LNCAP (cell line): ENCODE measurements around the gene RAB26.

ENCODE experiments used
- TF ChIP-seq, protein P1 (sequence below): fragments of 450-650 bp; IDR thresholded peaks from 2 replicates; pipeline ENCODE4 v1.5.1; 2017; ENCODE audit warnings: mild to moderate bottlenecking

The RAB26 gene

DNA sequence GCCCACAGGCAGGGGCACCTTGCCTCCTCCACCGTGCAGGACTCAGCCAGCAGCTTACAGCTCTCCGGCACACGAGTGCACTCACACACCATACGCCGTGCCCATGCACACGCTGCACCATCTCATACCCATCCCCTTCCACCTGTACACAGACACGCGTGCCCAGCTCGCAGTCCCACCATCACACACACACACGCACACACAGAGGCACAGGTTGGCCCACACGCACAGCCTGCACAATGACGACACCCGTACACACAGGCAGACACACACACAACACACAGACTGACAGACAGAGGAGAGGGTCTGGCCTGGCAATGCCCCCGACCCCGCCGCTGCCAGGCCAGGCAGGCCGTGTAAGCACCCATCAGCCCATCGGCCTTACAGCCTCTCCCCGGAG lies 35.9 kb downstream of the RAB26 start:
- TF ChIP-seq, protein P1, sequence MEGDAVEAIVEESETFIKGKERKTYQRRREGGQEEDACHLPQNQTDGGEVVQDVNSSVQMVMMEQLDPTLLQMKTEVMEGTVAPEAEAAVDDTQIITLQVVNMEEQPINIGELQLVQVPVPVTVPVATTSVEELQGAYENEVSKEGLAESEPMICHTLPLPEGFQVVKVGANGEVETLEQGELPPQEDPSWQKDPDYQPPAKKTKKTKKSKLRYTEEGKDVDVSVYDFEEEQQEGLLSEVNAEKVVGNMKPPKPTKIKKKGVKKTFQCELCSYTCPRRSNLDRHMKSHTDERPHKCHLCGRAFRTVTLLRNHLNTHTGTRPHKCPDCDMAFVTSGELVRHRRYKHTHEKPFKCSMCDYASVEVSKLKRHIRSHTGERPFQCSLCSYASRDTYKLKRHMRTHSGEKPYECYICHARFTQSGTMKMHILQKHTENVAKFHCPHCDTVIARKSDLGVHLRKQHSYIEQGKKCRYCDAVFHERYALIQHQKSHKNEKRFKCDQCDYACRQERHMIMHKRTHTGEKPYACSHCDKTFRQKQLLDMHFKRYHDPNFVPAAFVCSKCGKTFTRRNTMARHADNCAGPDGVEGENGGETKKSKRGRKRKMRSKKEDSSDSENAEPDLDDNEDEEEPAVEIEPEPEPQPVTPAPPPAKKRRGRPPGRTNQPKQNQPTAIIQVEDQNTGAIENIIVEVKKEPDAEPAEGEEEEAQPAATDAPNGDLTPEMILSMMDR = no peak

DNA sequence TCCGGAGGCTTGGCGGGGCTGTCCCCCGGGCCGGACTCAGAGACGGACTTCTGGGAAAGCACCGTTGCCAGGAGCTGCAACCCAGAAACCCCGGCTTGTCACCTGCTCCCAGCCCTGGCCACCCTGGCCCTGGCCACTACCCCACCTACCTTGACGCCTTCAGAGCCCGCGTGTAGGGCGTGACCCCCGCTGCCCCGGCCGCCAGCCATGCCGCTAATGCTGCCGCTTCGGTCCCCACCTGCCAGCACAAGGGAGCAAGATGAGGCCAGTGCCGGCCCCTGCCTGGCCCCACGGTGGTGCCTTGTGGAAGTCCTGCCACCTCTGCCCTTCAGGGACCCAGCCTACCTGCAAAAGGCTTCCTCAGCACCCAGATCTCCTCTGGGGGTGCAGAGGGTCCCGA lies 36.5 kb downstream of the RAB26 start:
- TF ChIP-seq, protein P1 = no peak

DNA sequence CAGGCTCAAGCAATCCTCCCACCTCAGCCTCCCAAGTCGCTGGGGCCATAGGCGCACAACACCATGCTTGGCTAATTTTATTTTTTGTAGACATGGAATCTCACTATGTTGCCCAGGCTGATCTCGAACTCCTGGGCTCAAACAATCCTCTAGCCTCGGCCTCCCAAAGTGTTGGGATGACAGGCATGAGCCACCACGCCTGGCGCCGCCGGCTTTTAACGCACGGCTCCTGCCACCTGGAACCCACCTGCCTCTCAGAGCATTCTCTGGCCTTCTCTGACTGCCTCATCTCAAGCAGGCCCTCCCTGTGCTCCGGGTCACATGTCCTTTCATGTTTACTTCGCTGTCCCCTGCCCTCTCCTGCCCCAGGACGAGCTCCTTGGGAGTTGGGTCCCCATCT lies 37.6 kb downstream of the RAB26 start:
- TF ChIP-seq, protein P1 = no peak

DNA sequence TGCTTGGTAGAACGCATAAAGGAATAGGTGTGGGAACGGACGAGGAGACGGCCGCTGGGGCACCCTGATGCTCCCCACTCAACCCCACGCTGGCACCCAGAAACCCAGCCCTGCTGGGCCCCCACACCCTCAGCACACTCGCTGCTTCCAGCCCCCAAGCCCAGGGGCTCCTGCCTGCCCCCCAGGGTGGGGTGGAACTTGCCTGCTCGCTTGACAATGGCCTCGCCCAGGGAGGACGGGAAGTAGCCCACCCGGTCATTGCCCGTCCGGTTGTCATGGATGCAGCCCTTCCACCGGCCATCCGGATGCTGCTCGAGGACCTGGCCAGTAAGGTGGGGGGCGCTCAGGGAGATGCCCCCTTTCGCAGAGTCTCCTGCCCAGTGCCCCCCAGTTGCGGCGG lies 38.1 kb downstream of the RAB26 start:
- TF ChIP-seq, protein P1 = no peak

GRCh38 chr16:2187212-2187611 lies 38.8 kb downstream of the RAB26 start:
- TF ChIP-seq, protein P1 = no peak

DNA sequence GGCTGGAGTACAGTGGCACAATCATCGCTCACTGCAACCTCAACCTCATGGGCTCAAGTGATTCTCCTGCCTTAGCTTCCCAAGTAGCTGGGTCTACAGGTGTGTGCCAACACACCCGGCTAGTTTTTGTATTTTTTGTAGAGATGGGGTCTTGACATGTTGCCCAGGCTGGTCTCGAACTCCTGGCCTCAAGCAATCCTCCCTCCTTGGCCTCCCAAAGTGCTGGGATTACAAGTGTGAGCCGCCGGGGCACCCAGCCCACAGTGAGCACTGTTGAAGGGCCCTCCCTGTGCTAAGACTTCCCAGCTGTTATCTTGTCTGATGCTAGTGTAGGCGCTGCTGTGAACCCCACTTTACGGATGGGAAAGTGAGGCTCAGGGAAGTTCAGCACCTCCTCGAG lies 40.0 kb downstream of the RAB26 start:
- TF ChIP-seq, protein P1 = no peak

GRCh38 chr16:2189252-2189893 lies 40.9 kb downstream of the RAB26 start:
- TF ChIP-seq, protein P1 = no peak
